C4-2B (cell line): ENCODE measurements around the gene SUPT5H.

Experiments
- H3K27ac ChIP-seq: fragments of 450-650 bp; 2 replicates; pipeline ENCODE4 v1.5.1; 2017
- ZFX ChIP-seq: fragments of 450-650 bp; IDR thresholded peaks from 2 replicates; pipeline ENCODE4 v1.6.1; 2017
- TF ChIP-seq, protein P1 (sequence below): fragments of 450-650 bp; conservative IDR thresholded peaks from 2 replicates; pipeline ENCODE4 v1.5.1; 2017; ENCODE audit warnings: mild to moderate bottlenecking

SUPT5H gene

DNA sequence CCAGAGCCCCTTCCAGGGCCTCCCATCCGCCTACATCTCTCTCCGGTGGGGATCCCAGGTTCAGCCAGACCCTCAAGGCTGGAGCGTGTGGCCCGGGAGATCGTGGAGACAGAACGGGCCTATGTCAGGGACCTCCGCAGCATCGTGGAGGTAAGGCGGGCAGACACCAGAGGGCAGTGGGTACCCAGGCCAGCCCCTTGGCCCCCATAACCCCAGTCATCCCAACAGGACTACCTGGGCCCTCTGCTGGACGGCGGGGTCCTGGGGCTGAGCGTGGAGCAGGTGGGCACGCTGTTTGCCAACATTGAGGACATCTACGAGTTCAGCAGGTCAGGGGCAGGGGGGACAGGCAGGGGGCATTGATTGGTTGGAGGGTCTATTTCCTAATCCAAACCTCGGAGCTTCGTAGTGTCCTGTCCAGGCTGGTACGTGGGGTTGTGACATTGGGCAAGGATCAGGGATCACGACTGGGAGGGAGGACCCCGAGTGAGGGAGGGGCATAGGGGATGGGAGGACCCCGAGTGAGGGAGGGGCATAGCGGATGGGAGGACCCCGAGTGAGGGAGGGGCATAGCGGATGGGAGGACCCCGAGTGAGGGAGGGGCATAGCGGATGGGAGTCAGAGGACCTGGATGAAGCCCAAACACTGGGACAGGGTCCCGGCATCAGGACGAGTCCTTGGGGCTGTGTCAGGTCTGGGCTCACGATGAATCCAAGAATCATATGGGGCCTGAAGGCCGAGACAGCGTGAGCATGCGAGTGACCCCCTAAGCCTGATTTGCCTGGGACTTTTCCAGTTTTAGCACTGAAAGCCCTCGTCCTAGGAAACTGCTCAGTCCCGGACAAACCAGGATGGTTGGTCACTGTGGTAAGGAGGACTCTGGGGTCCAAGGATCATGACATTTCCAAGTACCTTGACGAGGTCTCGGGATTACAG lies 30.0 kb upstream of the SUPT5H start:
- no peak for TF ChIP-seq ZFX
- TF ChIP-seq, protein P1, sequence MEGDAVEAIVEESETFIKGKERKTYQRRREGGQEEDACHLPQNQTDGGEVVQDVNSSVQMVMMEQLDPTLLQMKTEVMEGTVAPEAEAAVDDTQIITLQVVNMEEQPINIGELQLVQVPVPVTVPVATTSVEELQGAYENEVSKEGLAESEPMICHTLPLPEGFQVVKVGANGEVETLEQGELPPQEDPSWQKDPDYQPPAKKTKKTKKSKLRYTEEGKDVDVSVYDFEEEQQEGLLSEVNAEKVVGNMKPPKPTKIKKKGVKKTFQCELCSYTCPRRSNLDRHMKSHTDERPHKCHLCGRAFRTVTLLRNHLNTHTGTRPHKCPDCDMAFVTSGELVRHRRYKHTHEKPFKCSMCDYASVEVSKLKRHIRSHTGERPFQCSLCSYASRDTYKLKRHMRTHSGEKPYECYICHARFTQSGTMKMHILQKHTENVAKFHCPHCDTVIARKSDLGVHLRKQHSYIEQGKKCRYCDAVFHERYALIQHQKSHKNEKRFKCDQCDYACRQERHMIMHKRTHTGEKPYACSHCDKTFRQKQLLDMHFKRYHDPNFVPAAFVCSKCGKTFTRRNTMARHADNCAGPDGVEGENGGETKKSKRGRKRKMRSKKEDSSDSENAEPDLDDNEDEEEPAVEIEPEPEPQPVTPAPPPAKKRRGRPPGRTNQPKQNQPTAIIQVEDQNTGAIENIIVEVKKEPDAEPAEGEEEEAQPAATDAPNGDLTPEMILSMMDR: no peak
- no peak overlapping the region for H3K27ac ChIP-seq

DNA sequence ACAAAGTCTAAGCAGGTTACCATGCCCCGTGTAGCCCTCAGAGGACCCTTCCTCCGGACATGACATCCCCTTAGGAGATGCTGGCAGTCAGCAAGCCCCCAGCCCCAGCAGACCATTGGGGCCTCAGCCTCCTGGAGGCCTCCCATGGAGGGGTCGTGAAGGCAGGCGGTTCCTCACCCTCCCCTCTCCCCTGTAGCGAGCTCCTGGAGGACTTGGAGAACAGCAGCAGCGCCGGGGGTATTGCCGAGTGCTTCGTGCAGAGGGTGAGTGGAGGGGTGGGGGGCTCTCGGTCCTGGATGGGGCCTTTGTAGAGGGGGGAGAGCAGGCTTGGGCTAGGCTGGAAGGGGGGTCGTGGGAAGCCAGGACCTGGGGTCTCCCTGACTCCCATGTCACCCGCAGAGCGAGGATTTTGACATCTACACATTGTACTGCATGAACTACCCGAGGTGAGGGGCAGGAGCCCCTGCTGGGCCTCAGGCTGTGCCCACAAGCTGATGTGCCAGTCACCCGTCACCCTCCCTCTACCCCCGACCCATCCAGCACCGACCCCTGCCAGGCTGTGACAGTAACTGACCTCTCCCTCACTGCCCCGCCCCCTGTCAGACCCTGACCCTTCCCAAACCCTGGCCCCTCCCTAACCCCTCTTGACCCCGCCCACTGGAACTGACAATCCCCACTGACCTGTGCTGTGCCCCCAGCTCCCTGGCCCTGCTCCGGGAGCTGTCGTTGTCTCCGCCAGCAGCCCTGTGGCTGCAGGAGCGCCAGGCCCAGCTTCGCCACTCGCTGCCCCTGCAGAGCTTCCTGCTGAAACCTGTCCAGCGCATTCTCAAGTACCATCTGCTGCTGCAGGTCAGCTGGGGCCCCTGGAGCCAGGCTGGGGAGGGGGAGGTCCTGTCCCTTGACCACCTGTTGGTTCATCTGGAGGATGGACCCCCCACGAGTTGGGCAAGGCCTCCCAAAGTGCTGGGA lies 28.9 kb upstream of the SUPT5H start:
- H3K27ac ChIP-seq: no peak overlapping the region
- no peak for TF ChIP-seq ZFX
- TF ChIP-seq, protein P1: no peak

DNA sequence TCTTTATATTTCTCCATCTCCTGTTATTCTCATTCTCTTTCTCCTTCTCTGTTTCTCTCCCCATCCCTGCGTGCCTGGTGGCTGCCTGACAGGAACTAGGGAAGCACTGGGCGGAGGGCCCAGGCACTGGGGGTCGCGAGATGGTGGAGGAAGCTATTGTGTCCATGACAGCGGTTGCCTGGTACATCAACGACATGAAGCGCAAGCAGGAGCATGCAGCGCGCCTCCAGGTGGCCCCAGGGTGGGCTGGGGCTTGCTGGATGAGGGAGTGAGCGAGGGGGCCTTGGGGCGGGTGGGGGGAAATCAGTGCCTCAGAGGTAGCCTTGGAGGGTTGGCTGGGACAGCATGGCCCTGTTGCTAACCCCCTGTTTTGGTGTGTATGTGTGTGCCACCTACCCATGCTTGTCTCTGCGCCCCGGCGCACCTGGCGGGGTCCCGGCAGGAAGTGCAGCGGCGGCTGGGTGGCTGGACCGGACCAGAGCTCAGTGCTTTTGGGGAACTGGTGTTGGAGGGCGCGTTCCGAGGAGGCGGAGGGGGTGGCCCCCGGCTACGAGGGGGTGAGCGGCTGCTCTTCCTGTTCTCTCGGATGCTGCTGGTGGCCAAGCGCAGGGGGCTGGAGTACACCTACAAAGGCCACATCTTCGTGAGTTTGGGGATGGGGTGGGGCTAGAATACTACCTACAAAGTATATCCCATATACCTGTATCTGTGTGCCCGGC lies 27.8 kb upstream of the SUPT5H start:
- no peak for TF ChIP-seq ZFX
- TF ChIP-seq, protein P1: no peak
- no peak overlapping the region for H3K27ac ChIP-seq

DNA sequence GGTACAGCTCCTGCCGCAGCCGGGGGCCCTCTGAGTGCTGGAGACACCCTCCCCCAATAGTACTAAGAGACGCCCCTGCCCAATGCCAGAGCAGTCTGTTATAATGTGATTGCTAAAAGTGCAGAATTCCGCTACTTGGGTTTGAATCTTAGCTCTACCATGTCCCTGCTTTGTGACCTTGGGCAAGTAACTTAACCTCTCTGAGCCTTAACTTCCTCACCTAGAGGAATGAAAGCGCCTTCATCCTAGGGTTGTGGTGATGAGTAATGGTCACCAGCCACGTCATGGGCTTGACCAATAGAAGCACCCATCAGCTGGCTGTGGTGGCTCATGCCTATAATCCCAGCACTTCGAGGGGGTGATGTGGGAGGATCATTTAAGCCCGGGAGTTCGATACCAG lies 26.4 kb upstream of the SUPT5H start:
- TF ChIP-seq ZFX: no peak
- TF ChIP-seq, protein P1: no peak
- H3K27ac ChIP-seq: no peak overlapping the region

DNA sequence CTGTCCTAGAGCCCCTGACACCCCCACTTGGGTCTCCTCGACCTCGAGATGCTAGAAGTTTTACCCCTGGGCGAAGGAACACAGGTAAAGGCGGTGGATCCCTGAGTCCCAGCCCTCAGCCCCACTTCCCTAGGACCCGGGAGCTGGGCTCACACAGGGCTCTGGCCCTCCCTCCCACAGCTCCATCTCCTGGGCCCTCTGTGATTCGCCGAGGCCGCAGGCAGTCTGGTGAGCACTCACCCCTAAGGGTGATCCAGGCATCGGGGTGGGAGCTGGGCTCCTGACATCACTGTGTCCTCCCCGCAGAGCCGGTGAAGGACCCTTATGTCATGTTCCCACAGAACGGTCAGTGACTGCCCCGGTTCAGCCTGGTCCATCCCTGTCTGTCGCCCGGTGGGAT lies 24.6 kb upstream of the SUPT5H start:
- H3K27ac ChIP-seq: no peak overlapping the region
- TF ChIP-seq, protein P1: no peak
- TF ChIP-seq ZFX: no peak

DNA sequence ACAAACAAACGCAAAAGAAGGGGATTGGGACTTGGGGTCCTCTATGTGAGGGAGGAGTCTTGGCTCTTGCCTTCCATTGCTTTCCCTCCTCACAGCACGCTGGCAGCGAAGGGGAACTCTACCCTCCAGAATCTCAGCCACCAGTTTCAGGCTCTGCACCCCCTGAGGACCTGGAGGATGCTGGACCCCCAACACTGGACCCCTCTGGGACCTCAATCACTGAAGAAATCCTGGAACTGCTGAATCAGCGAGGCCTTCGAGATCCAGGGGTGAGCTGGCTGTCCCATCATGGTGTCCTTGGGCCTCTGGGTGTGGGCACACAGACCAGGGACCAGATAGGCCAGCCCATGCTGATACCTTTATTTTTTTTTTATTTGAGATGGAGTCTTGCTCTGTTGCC lies 23.4 kb upstream of the SUPT5H start:
- no peak overlapping the region for H3K27ac ChIP-seq
- TF ChIP-seq, protein P1: no peak
